GM23338 (cell line): ENCODE measurements around the gene LCP2.

Experiments used
- EZH2 ChIP-seq: fragments of 200-600 bp; sonication (generic); IDR thresholded peaks from one replicate; pipeline ENCODE4 v1.8.0; 2017; ENCODE audit warnings: antibody characterized with exemption, mild to moderate bottlenecking, low read depth; ENCODE audit not compliant: unreplicated experiment
- POLR2AphosphoS5 ChIP-seq: IDR thresholded peaks from 2 replicates; pipeline ENCODE4 v1.6.1; 2016; ENCODE audit warnings: antibody characterized with exemption, low read depth
- ZNF331 ChIP-seq: fragments of 250-450 bp; sonication (Bioruptor Pico); IDR thresholded peaks from 2 replicates; pipeline ENCODE4 v1.5.0; 2020; ENCODE audit warnings: low read depth, mild to moderate bottlenecking, moderate library complexity
- TF ChIP-seq, protein P1 (sequence below), 2 experiments: fragments of 200-600 bp in 1 of 2; sonication (generic) in 1 of 2; conservative IDR thresholded peaks; 2 replicates each; pipeline versions ENCODE4 v1.5.1 to v1.6.1; 2016 to 2017; ENCODE audit warnings: antibody characterized with exemption in 2 of 2, low read depth in 2 of 2, mild to moderate bottlenecking in 2 of 2, moderate library complexity in 1 of 2
- TF ChIP-seq, protein P2 (sequence below): IDR thresholded peaks from one replicate; pipeline ENCODE4 v1.6.1; 2018; ENCODE audit warnings: antibody characterized with exemption; ENCODE audit not compliant: unreplicated experiment

DNA sequence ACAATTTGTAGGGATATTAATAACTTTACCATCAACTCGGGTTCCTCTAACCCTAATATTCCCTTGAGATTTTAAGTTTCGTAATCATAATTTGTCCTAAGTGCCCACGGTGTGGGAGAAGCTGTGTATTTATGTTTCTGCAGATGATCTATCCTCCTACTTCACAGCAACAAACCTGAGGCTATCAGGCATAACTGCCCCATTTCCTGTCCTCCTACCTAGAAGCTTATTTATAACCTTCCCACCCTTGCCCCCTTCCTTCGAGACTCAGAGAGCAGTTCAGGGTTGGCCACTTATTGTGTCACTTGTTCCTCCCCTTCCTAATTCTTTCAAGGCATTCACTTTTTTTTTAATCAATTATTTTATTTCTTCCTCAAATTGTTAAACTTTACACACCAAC lies 29.6 kb upstream of the LCP2 start:
- TF ChIP-seq, protein P1, sequence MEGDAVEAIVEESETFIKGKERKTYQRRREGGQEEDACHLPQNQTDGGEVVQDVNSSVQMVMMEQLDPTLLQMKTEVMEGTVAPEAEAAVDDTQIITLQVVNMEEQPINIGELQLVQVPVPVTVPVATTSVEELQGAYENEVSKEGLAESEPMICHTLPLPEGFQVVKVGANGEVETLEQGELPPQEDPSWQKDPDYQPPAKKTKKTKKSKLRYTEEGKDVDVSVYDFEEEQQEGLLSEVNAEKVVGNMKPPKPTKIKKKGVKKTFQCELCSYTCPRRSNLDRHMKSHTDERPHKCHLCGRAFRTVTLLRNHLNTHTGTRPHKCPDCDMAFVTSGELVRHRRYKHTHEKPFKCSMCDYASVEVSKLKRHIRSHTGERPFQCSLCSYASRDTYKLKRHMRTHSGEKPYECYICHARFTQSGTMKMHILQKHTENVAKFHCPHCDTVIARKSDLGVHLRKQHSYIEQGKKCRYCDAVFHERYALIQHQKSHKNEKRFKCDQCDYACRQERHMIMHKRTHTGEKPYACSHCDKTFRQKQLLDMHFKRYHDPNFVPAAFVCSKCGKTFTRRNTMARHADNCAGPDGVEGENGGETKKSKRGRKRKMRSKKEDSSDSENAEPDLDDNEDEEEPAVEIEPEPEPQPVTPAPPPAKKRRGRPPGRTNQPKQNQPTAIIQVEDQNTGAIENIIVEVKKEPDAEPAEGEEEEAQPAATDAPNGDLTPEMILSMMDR (conservative IDR thresholded peaks at IDR 0.05; ENCODE audit: low read depth in 2 of 2), result no peak
- TF ChIP-seq POLR2AphosphoS5, result no peak
- no peak for TF ChIP-seq ZNF331 (CRISPR knock-in tag)
- no peak for TF ChIP-seq EZH2
- TF ChIP-seq, protein P2, sequence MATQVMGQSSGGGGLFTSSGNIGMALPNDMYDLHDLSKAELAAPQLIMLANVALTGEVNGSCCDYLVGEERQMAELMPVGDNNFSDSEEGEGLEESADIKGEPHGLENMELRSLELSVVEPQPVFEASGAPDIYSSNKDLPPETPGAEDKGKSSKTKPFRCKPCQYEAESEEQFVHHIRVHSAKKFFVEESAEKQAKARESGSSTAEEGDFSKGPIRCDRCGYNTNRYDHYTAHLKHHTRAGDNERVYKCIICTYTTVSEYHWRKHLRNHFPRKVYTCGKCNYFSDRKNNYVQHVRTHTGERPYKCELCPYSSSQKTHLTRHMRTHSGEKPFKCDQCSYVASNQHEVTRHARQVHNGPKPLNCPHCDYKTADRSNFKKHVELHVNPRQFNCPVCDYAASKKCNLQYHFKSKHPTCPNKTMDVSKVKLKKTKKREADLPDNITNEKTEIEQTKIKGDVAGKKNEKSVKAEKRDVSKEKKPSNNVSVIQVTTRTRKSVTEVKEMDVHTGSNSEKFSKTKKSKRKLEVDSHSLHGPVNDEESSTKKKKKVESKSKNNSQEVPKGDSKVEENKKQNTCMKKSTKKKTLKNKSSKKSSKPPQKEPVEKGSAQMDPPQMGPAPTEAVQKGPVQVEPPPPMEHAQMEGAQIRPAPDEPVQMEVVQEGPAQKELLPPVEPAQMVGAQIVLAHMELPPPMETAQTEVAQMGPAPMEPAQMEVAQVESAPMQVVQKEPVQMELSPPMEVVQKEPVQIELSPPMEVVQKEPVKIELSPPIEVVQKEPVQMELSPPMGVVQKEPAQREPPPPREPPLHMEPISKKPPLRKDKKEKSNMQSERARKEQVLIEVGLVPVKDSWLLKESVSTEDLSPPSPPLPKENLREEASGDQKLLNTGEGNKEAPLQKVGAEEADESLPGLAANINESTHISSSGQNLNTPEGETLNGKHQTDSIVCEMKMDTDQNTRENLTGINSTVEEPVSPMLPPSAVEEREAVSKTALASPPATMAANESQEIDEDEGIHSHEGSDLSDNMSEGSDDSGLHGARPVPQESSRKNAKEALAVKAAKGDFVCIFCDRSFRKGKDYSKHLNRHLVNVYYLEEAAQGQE, result no peak
